Measurements from ENCODE around the gene HSF4.

HSF4 gene

GRCh38 chr16:67183627-67184452, 19.3 kb downstream of the HSF4 start, which contains the start of gene MATCAP1:
Gene MATCAP1 (minus strand): TSS chr16:67183963. CDS start chr16:67180610, 3,353 bp downstream.
- DNase-seq (ENCODE audit: low spot score), result peak; percentile 93
- peak; percentile 90 for FAIRE-seq

GRCh38 chr16:67184453-67184994, 20.0 kb downstream of the HSF4 start:
- DNase-seq (ENCODE audit: low spot score) (no peak), FAIRE-seq (no peak)

GRCh38 chr16:67184995-67185650, 20.6 kb downstream of the HSF4 start:
- FAIRE-seq (no peak), DNase-seq (ENCODE audit: low spot score) (peak; percentile 76)

DNA sequence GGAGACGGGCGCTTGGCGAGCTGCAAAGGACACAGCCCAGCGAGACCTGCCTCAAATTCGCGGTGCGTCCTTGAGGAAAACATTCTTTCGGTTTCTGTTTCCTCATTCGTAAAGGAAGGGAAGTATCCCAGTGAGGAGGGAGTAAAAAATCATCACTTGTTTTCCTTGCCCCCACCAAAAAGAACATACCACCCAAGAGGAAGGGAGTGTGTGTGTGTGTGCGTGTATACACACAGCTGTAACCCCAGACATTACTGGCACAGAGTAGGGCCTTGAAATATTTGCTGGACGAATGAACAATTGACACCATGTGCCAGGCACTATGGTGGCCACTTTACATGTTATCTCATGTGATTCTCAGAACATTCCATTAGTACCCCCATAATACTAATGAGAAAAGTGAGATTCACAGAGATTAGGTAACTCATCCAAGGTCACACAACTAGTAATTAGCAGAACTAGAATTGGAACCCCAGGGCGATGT, 21.1 kb downstream of the HSF4 start:
- DNase-seq (ENCODE audit: low spot score) (no peak), FAIRE-seq (no peak)

GRCh38 chr16:67186550-67186950, 22.0 kb downstream of the HSF4 start:
- DNase-seq (ENCODE audit: low spot score) (peak; percentile 92), FAIRE-seq (peak; percentile 78)

- no peak for FAIRE-seq
- DNase-seq (ENCODE audit: low spot score), result no peak
These were observed 22.8 kb downstream of the HSF4 start for GRCh38 chr16:67187175-67187890.

- no peak for DNase-seq (ENCODE audit: low spot score)
- no peak for FAIRE-seq
These were observed 23.8 kb downstream of the HSF4 start for GRCh38 chr16:67188323-67188722.

DNA sequence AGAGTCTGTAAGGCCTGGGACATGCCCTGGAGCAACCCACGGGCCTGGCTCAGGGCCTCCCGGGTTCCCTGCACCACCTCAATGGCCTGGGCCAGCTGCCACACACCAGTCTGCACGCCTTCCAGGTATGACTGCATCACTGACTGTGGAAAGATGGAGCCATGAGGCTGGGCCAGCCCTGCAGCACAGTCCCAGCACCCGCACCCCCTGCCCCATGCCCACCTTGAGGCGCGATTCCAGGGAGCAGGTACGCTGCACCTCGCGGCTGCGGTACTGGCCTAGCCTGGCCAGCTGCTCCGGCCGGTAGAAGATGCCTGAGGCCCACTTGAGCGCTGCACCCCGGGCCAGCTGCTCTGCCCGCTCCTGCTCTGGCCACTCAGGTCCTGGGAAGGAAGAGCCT, 24.3 kb downstream of the HSF4 start:
- DNase-seq (ENCODE audit: low spot score) (no peak), FAIRE-seq (no peak)

DNA sequence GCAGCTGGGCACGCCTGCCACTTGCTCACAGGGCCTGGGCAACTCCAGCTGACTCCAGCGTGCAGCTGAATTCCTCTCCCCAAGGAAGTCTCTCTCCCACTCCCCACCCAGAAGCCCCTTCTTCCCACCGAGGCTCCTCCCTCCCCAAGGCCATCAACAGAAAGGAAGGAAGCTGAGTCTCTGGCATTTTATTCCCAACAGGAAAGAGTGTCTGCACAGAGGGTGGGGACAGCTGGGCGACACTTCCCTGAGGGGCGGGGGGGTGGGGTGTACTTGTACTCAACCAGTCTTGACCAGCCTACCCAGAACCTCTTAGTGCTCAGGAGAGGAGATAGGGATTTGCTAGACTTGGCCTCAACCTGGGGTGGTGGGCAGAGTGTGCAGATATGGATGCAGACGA, 25.5 kb downstream of the HSF4 start, which contains the start of gene EXOC3L1:
TSS of gene EXOC3L1 (minus strand) at position 96 of the 400 bp plus-strand sequence. CDS start 460 bp downstream, outside the sequence.
- no peak for FAIRE-seq
- no peak for DNase-seq (ENCODE audit: low spot score)

GRCh38 chr16:67190448-67191399, 26.2 kb downstream of the HSF4 start:
- FAIRE-seq (no peak), DNase-seq (ENCODE audit: low spot score) (no peak)

GRCh38 chr16:67191411-67191994, 27.0 kb downstream of the HSF4 start:
- no peak for FAIRE-seq
- DNase-seq (ENCODE audit: low spot score), result no peak

DNA sequence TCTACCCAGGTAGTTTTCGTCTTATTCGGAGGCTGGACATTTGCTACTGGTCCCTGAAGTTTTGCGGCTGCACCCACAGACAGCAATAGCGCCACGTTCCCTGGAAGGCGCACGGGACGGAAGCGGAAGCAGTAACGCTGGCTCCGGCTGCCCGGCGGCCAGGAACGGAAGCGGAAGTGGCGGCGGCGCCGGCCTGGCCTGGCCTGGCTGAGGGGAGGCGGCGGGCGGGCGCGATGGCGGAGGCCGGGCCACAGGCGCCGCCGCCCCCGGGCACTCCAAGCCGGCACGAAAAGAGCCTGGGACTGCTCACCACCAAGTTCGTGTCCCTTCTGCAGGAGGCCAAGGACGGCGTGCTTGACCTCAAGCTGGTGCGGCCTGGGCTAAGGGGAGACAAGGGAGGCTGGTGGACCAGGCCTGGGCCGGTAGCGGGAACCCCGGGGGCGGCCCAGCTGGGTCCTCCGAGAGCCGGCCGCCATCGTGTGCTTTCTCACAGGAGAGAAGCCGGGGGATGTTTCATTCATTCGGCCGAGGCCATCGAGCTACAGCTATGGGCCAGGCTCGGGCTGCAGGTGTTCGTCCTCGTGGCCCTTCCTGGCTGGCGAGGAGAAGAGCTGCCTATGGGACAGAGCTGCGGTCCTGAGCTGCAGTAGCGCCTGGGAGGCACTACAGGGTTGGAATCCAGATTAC, 27.6 kb downstream of the HSF4 start, which contains the start of gene E2F4:
TSS of gene E2F4 (plus strand) at position 161 of the 687 bp plus-strand sequence. CDS start at position 234, 73 bp downstream.
- peak; percentile 8 for FAIRE-seq

GRCh38 chr16:67192781-67193361, 28.3 kb downstream of the HSF4 start:
- FAIRE-seq (no peak), DNase-seq (ENCODE audit: low spot score) (no peak)

More for the DNA sequence above, 27.6 kb downstream of the HSF4 start, which contains the start of gene E2F4:
- peak; percentile 77 for DNase-seq (ENCODE audit: low spot score)

GRCh38 chr16:67193536-67193935, 29.0 kb downstream of the HSF4 start:
- FAIRE-seq (no peak), DNase-seq (ENCODE audit: low spot score) (no peak)

DNA sequence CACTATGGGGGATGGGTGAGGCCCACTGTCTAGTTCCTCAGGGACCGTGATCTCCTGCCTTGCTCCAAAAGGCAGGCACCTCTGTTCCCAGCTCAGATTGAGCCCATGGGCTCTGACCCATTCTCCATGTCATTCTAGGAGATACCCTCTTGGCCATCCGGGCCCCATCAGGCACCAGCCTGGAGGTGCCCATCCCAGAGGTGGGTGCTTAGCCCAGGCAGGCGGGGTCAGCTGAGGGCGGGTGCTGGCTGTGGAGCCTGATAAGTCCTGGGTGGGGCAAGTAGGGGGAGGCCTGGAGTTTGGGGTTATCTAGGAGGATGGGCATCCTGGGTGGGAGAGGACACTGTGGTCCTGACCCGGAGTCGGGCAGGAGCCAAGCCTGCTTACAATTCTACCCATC, 29.7 kb downstream of the HSF4 start:
- DNase-seq (ENCODE audit: low spot score) (no peak), FAIRE-seq (no peak)

- FAIRE-seq (no peak), DNase-seq (ENCODE audit: low spot score) (no peak)
These were observed 31.1 kb downstream of the HSF4 start for GRCh38 chr16:67195676-67196075.

DNA sequence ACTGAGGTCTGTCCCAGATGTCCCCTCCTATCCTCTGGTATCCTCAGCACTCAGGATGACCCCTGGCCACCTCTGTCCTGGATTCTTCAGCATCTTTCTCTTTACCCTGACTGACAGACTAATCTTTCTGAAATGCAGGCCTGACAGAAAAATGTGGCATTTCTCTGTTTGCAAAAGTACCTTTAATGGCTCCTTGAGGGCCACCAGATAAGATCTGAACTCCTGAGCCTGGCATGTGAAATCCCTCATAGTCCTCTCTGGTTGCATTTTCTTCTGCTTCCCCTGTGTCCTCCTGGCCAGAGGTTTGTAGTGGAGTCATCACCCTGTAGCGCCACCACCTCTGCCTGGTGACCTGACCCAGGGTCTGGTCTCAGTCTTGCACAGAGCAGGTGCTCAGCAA, 32.3 kb downstream of the HSF4 start:
- DNase-seq (ENCODE audit: low spot score) (no peak), FAIRE-seq (no peak)

DNA sequence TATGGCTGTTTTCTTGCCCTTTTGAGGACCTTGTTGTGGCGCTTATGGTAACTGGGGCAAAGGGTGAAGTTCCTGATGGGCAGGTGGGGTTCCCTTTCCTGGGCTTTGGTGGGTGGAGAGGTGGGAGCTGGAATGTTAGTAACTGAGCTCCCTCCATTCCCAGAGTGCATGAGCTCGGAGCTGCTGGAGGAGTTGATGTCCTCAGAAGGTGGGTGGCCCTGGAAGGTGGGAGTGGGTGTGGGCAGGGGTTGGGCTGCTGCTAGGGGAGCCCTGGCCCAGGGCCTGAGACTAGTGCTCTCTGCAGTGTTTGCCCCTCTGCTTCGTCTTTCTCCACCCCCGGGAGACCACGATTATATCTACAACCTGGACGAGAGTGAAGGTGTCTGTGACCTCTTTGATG, 33.2 kb downstream of the HSF4 start:
- FAIRE-seq (no peak), DNase-seq (ENCODE audit: low spot score) (no peak)

GRCh38 chr16:67198238-67198734, 33.7 kb downstream of the HSF4 start:
- no peak for DNase-seq (ENCODE audit: low spot score)
- FAIRE-seq, result no peak

Measured in RCC 7860 (cell line).